Aorta (tissue), 5 donors: ENCODE data around the gene ZC3H7B. TPM values are rescaled to one million over a fixed set of nuclear protein-coding genes. Genes with fewer than 3 reads are reported as not detected.

Experiments
- ATAC-seq: fragments of 200-7000 bp; cut with Tn5 transposase; one replicate; pipeline ENCODE4 v1.9.1; 2022; ENCODE audit warnings: moderate library complexity; ENCODE audit not compliant: low FRiP score
- DNase-seq, 2 donors: peaks; one replicate each; pipeline ENCODE4 v3.0.0-alpha.2; 2020
- H3K27ac ChIP-seq, 2 donors: one replicate each; pipeline ENCODE4 v1.5.1; 2013; ENCODE audit warnings: low read length in 2 of 2, mild to moderate bottlenecking in 2 of 2, moderate library complexity in 2 of 2, control low read depth in 1 of 2, inconsistent platforms in 1 of 2, low read depth in 1 of 2
- H3K27me3 ChIP-seq, 2 donors: one replicate each; pipeline ENCODE4 v1.6.1; 2013; ENCODE audit warnings: control low read depth in 1 of 2, low read length in 1 of 2, mild to moderate bottlenecking in 1 of 2, moderate library complexity in 1 of 2; ENCODE audit not compliant: insufficient read depth in 2 of 2, control insufficient read depth in 1 of 2
- H3K36me3 ChIP-seq, 2 donors: one replicate each; pipeline ENCODE4 v1.6.1; 2013; ENCODE audit warnings: control low read depth in 1 of 2, low read length in 1 of 2, mild to moderate bottlenecking in 1 of 2; ENCODE audit not compliant: insufficient read depth in 2 of 2, control insufficient read depth in 1 of 2
- H3K4me1 ChIP-seq, 2 donors: one replicate each; pipeline ENCODE4 v1.6.1; 2013; ENCODE audit warnings: low read length in 2 of 2, control low read depth in 1 of 2, mild to moderate bottlenecking in 1 of 2, moderate library complexity in 1 of 2; ENCODE audit not compliant: insufficient read depth in 2 of 2, control insufficient read depth in 1 of 2
- H3K4me3 ChIP-seq, 2 donors: one replicate each; pipeline ENCODE4 v1.5.1; 2013; ENCODE audit warnings: low read length in 2 of 2, control low read depth in 1 of 2, mild to moderate bottlenecking in 1 of 2
- H3K9me3 ChIP-seq: one replicate; pipeline ENCODE4 v1.6.1; 2013; ENCODE audit warnings: mild to moderate bottlenecking, low read length; ENCODE audit not compliant: control insufficient read depth
- WGBS, 2 donors: extraction: QIAGEN DNeasy Blood & Tissue Kit; methylation state at CpG; one replicate each; pipeline ENCODE4 v1.1.7; 2013; 5-methylcytosine and 5-hydroxymethylcytosine counted together
- intact Hi-C, 2 donors: fragments of 100-400 bp; cut with DNase I; formaldehyde crosslinking; loops; one replicate each; pipeline versions ENCODE4 v1.14.2 to v1.15.0; 2022
- polyA plus RNA-seq, 2 donors: library from polyadenylated mRNA; stranded (reverse); fragments of 200-250 nt; gene quantifications; one replicate each; pipeline ENCODE4 v1.2.3, GENCODE V29; 2013
- total RNA-seq, 2 donors: library from RNA; stranded (reverse); fragmentation: NEBNext Ultra II Directional; extraction: Animal tissue kit (Norgen Biotek cat#: 25700); gene quantifications; one replicate each; pipeline ENCODE4 v1.2.1, GENCODE V29; 2021
- donor health status: healthy with polysubstance abuse.
- donor health status: Bipolar disorder and iron deficiency.
- donor health status: DM: no; HTN: no; CAD: no.
- donor health status: DM: no; HTN: no; CAD: no.
- donor health status: DM: yes; HTN: yes; CAD: no.

ZC3H7B gene
- total and polyA plus RNA-seq, 4 donors, result 14.8 to 50.0 (median 29.2) TPM

DNA sequence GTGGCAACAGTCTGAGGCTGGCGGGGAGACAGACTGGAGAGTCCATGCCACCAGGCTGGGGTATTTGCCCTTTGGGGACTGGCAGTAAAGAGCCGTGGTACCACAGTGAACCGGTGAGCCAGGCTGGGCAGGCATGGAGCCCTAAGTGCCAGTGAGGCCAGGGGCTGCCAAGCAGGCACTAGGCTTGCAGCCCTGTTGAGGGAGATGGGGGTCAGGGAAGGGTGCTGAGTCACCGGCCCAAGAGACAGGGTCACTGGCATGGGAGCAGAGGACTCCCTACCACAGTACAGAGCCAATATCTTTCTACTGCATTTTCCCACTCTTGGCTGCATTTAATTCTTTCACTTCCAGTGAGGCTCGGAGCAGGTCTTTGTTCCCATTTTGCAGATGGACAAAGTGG lies 49.7 kb downstream of the ZC3H7B start:
- intact Hi-C loops, result no loop called here
- H3K27me3 ChIP-seq, result no peaks in the 10 kb centered on the region
- DNase-seq (no peak), ATAC-seq (no peak)
- H3K9me3 ChIP-seq, result no peaks in the 10 kb centered on the region
- 83 to 88% methylated on average over 5 of the region's 5 CpGs for WGBS, 2 donors
- H3K4me3 ChIP-seq, result no peak overlapping the region
- H3K4me1 ChIP-seq, result no peaks in the 10 kb centered on the region
- H3K27ac ChIP-seq, result no peak overlapping the region
- H3K36me3 ChIP-seq, result peaks cover 0 to 5% of the 10 kb centered on the region in 2 donors

DNA sequence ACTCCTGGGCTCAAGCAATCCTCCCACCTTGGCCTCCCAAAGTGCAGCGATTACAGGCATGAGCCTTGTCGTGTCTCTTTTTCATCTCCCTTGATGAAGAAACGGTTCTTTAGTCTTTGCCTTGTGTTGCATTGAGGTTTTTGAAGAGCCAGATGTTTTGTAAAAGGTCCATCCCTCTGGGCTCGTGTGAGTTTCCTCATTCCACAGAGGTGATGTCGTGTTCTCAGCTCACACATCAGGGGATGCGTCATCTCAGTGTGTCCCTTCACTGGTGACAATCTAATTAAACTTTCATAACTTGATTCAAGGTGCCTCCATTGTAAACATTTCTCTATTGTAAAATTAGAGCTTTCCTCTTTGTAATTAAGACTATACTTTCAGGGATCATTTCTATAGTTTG lies 50.7 kb downstream of the ZC3H7B start:
- no peak for DNase-seq
- H3K27ac ChIP-seq, result no peak overlapping the region

DNA sequence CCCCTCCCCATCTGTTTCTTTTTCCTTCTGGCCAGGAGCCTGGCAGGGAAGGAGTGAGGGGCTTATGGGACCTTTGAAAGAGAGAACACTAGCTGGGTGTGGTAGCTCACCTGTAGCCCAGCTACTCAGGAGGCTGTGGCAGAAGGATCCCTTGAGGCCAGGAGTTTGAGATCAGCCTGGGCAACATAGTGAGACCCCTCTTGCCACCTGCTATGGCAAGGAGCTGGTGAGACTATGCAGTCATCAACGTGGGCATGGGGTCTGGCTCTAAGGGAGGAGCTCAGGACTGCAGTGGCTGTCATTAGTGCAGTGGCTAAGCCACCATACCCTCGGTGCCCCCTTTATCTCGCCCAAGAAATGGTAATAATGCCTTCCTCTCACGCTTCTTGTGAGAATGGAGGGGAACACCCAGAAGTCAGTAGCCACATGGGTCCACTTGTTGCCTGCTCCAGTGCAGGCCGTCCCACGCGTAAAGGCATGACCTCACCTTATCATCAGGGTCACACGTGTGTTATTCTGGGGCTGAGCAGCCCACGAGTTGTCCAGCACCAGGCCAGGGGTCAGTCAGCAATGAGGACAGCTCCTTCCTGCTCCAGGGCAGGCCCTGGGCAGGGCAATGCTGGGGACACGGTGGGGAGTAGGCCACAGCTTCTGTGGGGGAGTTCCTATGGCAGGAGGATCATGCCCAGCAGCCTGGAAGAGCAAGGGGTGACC lies 52.7 kb downstream of the ZC3H7B start:
- Histone ChIP-seq H3K4me3 (no peak overlapping the region), H3K27ac (no peak overlapping the region), H3K4me1 (no peaks in the 10 kb centered on the region), H3K36me3 (peaks cover 0 to 2% of the 10 kb centered on the region in 2 donors), H3K27me3 (no peaks in the 10 kb centered on the region), H3K9me3 (no peaks in the 10 kb centered on the region)
- 75 to 81% methylated on average over 10 of the region's 10 CpGs for WGBS, 2 donors
- ATAC-seq, result no peak
- intact Hi-C loops, result no loop called here
- DNase-seq, result no peak

More for the DNA sequence above, 50.7 kb downstream of the ZC3H7B start:
- H3K4me3 ChIP-seq, result no peak overlapping the region
- ATAC-seq, result no peak
- no peaks in the 10 kb centered on the region for H3K4me1 ChIP-seq
- H3K27me3 ChIP-seq, result no peaks in the 10 kb centered on the region
- intact Hi-C loops, result no loop called here
- no peaks in the 10 kb centered on the region for H3K9me3 ChIP-seq
- H3K36me3 ChIP-seq, result peaks cover 0 to 5% of the 10 kb centered on the region in 2 donors
- WGBS, 2 donors, result 55 to 57% methylated on average over 6 of the region's 6 CpGs

DNA sequence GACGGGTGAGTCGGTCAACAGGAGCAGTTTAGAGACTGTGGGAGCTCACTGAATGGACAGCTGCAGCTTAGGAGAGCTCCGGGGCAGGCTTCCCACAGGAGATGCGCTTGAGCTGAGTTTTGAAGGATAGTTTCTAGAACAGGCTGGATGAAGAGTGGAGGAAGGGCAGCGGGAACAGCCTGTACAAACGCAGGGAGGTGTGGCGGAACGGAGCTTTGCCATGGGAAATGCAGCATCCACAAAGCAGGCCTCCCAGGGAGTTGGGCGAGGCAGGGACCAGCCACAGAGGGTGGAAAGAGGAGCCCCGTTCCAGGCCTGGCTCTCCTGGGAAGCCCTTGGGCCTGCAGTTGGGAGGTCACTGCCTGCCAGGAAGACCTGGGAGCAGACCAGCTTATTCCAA lies 53.7 kb downstream of the ZC3H7B start:
- DNase-seq, result no peak
- 82 to 87% methylated on average over 10 of the region's 10 CpGs for WGBS, 2 donors
- peaks cover 0 to 2% of the 10 kb centered on the region in 2 donors for H3K36me3 ChIP-seq
- no peaks in the 10 kb centered on the region for H3K9me3 ChIP-seq
- H3K4me3 ChIP-seq, result no peak overlapping the region
- H3K27ac ChIP-seq, result no peak overlapping the region
- no peaks in the 10 kb centered on the region for H3K27me3 ChIP-seq
- ATAC-seq, result no peak
- intact Hi-C loops, result no loop called here
- no peaks in the 10 kb centered on the region for H3K4me1 ChIP-seq

DNA sequence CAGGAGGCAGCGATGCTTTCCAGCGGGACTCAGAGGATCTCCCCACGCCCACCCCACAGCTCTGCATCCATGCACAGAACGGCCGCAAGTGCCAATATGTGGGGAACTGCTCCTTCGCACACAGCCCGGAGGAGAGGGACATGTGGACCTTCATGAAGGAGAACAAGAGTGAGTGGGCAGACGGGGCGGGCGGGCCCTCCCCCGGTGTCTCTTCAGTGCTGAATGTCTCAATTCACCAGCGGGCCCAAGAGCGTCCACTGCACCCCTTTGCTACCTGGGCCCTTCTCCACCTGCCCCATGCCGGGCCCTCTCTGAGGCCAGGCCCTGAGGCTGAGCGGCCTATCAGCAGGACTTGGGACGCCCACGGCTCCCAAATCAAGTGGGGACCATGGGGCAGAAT lies 54.6 kb downstream of the ZC3H7B start:
- ATAC-seq, result no peak
- Histone ChIP-seq H3K27ac (no peak overlapping the region), H3K27me3 (no peaks in the 10 kb centered on the region), H3K4me3 (no peak overlapping the region), H3K4me1 (no peaks in the 10 kb centered on the region), H3K9me3 (no peaks in the 10 kb centered on the region), H3K36me3 (peaks cover 0 to 2% of the 10 kb centered on the region in 2 donors)
- WGBS, 2 donors, result 93 to 95% methylated on average over 17 of the region's 17 CpGs
- intact Hi-C loops, result no loop called here
- no peak for DNase-seq

DNA sequence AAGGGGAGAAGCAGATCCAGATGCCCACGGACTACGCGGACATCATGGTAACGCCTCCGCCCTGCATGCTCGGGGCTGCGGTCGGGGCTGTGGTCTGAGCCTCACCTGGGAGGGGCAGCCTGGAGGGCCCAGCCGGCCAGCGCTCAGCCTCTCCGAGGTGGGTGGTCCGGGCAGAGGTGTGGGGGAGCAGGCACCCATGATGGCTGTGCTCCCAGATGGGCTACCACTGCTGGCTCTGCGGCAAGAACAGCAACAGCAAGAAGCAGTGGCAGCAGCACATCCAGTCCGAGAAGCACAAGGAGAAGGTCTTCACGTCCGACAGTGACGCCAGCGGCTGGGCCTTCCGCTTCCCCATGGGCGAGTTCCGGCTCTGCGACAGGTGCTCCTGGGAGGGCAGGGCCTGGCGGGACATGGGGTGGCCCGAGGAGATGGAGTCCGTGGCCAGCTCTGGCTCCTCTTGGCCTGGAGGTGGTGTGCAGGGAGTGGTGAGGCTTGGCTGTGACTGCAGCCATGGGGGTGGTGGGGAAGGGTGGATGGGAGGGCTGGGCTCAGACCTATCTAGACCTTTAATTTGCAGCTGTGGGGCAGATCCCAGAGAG lies 55.2 kb downstream of the ZC3H7B start:
- H3K36me3 ChIP-seq, result no peaks in the 10 kb centered on the region
- ATAC-seq, result no peak
- intact Hi-C loops, result no loop called here
- H3K27me3 ChIP-seq, result no peaks in the 10 kb centered on the region
- H3K9me3 ChIP-seq, result no peaks in the 10 kb centered on the region
- no peak for DNase-seq
- no peak overlapping the region for H3K27ac ChIP-seq
- no peaks in the 10 kb centered on the region for H3K4me1 ChIP-seq
- no peak overlapping the region for H3K4me3 ChIP-seq
- WGBS, 2 donors, result 91% methylated on average over 24 to 25 of the region's 25 CpGs

DNA sequence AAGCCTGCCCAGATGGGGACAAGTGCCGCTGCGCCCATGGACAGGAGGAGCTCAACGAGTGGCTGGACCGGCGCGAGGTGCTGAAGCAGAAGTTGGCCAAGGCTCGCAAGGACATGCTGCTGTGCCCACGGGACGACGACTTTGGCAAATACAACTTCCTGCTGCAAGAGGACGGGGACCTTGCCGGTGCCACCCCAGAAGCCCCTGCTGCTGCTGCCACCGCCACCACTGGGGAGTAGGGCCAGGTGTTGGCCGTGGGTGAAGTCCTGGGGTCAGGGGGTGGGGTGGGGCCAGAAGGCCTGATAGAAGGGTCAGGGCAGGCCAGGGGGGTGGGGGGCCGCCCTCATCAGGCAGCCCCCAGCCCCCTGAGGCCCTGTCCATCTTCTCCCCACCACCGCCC lies 55.9 kb downstream of the ZC3H7B start:
- Histone ChIP-seq H3K4me1 (no peaks in the 10 kb centered on the region), H3K9me3 (no peaks in the 10 kb centered on the region), H3K27me3 (no peaks in the 10 kb centered on the region), H3K36me3 (no peaks in the 10 kb centered on the region), H3K4me3 (no peak overlapping the region), H3K27ac (no peak overlapping the region)
- no peak for ATAC-seq
- WGBS, 2 donors, result 82 to 89% methylated on average over 15 to 16 of the region's 16 CpGs
- DNase-seq, result no peak
- intact Hi-C loops, result no loop called here

DNA sequence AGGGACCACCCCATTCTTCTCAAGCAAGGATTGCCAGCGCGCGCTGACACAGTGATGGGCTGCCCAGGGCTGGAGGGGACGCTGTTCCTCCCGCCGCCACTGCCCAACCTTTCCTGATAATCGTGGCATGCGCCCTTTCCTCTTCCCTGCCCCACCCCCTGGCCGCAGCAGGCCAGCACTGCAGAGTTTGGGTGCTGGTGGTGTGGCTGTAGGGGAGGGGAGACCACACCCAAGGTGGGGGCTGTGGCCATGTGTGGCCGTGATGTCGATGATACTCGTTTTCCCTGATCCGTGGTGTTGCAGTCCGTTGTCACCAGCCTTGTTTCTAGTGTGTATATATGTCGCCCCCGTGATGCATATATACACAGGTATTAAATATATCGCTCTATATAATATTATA lies 57.6 kb downstream of the ZC3H7B start:
- ATAC-seq (no peak), DNase-seq (no peak)
- intact Hi-C loops, result no loop called here
- H3K36me3 ChIP-seq, result no peaks in the 10 kb centered on the region
- no peaks in the 10 kb centered on the region for H3K9me3 ChIP-seq
- H3K4me3 ChIP-seq, result no peak overlapping the region
- H3K27ac ChIP-seq, result no peak overlapping the region
- 84 to 86% methylated on average over 17 of the region's 17 CpGs for WGBS, 2 donors
- H3K27me3 ChIP-seq, result no peaks in the 10 kb centered on the region
- H3K4me1 ChIP-seq, result no peaks in the 10 kb centered on the region

DNA sequence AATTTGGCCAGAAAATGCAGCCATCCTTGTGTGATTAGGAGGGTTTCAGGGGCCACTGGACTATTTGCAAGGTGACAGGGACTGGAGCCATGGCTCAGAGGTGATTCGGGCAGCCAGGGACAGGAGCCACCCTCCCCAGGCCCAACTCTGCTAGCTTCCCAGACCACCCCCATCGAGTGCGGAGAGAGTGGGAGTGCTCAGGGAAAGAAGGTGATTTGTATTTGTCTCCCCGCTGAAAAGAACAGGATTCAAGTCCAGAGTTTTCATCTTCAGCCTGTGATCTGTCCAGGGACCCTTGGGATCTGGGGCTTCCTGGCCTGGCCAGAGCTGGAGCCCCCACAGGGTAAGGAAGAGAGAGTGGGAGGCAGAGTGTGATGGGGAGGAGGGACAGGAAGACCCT lies 58.1 kb downstream of the ZC3H7B start:
- ATAC-seq, result no peak
- intact Hi-C loops, result no loop called here
- Histone ChIP-seq H3K9me3 (no peaks in the 10 kb centered on the region), H3K36me3 (no peaks in the 10 kb centered on the region), H3K4me1 (no peaks in the 10 kb centered on the region), H3K27me3 (no peaks in the 10 kb centered on the region), H3K4me3 (no peak overlapping the region), H3K27ac (no peak overlapping the region)
- WGBS, 2 donors, result 66 to 78% methylated on average over 4 of the region's 4 CpGs
- DNase-seq, result no peak
